Measurements from ENCODE around the gene ANKRD52. TPM values are rescaled to one million over a fixed set of nuclear protein-coding genes. Genes with fewer than 3 reads are reported as not detected.
A peak's percentile ranks its signal among the peaks of the same experiment; 100 is the strongest.

ANKRD52 gene
- total and polyA plus RNA-seq, 9 of the 15 experiments (the other 6 are each of a cell fraction or from before 2014, with no cell fraction given) = 0.52 to 46.8 (median 7.9) TPM

- TF ChIP-seq POLR3G (IDR thresholded peaks at IDR 0.05; ENCODE audit: extremely low read depth, insufficient read length, insufficient replicate concordance) (no peak), SRSF3 (IDR thresholded peaks at IDR 0.05; ENCODE audit: insufficient read depth, low read length) (no peak), ZNF785 (CRISPR knock-in tag; IDR thresholded peaks at IDR 0.05) (no peak), MTA1 (IDR thresholded peaks at IDR 0.05; ENCODE audit: borderline replicate concordance) (peak; percentile 25; the same call in 1 of the 2 replicates), TCFL5 (CRISPR knock-in tag; conservative IDR thresholded peaks at IDR 0.05) (no peak), SAFB (IDR thresholded peaks at IDR 0.05; ENCODE audit: borderline replicate concordance, low read depth, low read length) (no peak), ZC3H4 (CRISPR knock-in tag; IDR thresholded peaks at IDR 0.05; ENCODE audit: borderline replicate concordance) (no peak), PTRF (tag; IDR thresholded peaks at IDR 0.05) (no peak), ZNF444 (CRISPR knock-in tag; IDR thresholded peaks at IDR 0.05) (no peak), E2F3 (CRISPR knock-in tag; IDR thresholded peaks at IDR 0.05) (peak; percentile 86), NR3C1 (CRISPR knock-in tag; IDR thresholded peaks at IDR 0.05) (no peak), HDAC1 (IDR thresholded peaks at IDR 0.05) (peak in 1 of 2 experiments; percentile 83; a peak in 3 of 4 replicates), BHLHE40 (IDR thresholded peaks at IDR 0.05; ENCODE audit: low read length) (peak; percentile 16; the same call in 1 of the 2 replicates), ZKSCAN1 (IDR thresholded peaks at IDR 0.05; ENCODE audit: low read depth, low read length) (no peak), U2AF1 (optimal IDR thresholded peaks at IDR 0.05; ENCODE audit: low read depth, low read length) (no peak), HDGF (IDR thresholded peaks at IDR 0.05) (no peak), HMBOX1 (IDR thresholded peaks at IDR 0.05) (no peak; the same call in 1 of the 2 replicates), ZNF717 (CRISPR knock-in tag; IDR thresholded peaks at IDR 0.05) (no peak), HNRNPLL (IDR thresholded peaks at IDR 0.05; ENCODE audit: low read depth, low read length, poor library complexity, severe bottlenecking) (peak; percentile 46)
- TF ChIP-seq, protein P1, sequence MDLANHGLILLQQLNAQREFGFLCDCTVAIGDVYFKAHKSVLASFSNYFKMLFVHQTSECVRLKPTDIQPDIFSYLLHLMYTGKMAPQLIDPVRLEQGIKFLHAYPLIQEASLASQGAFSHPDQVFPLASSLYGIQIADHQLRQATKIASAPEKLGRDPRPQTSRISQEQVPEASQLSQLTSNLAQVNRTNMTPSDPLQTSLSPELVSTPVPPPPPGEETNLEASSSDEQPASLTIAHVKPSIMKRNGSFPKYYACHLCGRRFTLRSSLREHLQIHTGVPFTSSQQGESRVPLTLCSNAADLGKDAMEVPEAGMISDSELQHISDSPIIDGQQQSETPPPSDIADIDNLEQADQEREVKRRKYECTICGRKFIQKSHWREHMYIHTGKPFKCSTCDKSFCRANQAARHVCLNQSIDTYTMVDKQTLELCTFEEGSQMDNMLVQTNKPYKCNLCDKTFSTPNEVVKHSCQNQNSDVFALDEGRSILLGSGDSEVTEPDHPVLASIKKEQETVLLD (IDR thresholded peaks at IDR 0.05) = peak; percentile 59
Observed at GRCh38 chr12:56300644-56301464, 42.7 kb upstream of the ANKRD52 start (continued).

Measured in K562 (cell line).